Parathyroid adenoma (tissue), 2 donors: ENCODE results near the gene TP73.

ENCODE experiments used
- H2AFZ ChIP-seq: fragments of 300-600 bp; sonication (generic); one replicate; pipeline ENCODE4 v1.7.0; 2017; ENCODE audit warnings: antibody characterized with exemption, mild to moderate bottlenecking
- H3K27ac ChIP-seq: fragments of 300-600 bp; sonication (generic); one replicate; pipeline ENCODE4 v1.7.0; 2017
- H3K27me3 ChIP-seq: fragments of 300-600 bp; sonication (generic); one replicate; pipeline ENCODE4 v1.7.0; 2017; ENCODE audit warnings: low read length; ENCODE audit not compliant: control insufficient read depth, insufficient read depth
- H3K36me3 ChIP-seq: fragments of 300-600 bp; sonication (generic); one replicate; pipeline ENCODE4 v1.7.0; 2017; ENCODE audit warnings: low read length; ENCODE audit not compliant: control insufficient read depth, insufficient read depth
- H3K4me1 ChIP-seq: fragments of 300-600 bp; sonication (generic); one replicate; pipeline ENCODE4 v1.7.0; 2017; ENCODE audit warnings: control low read depth
- H3K4me2 ChIP-seq: fragments of 300-600 bp; sonication (generic); one replicate; pipeline ENCODE4 v1.7.0; 2017; ENCODE audit warnings: low read length
- H3K4me3 ChIP-seq: fragments of 300-600 bp; sonication (generic); one replicate; pipeline ENCODE4 v1.7.0; 2017; ENCODE audit warnings: low read depth, low read length
- H3K79me2 ChIP-seq: fragments of 300-600 bp; sonication (generic); one replicate; pipeline ENCODE4 v1.7.0; 2017; ENCODE audit warnings: control low read depth
- H3K9ac ChIP-seq: fragments of 300-600 bp; sonication (generic); one replicate; pipeline ENCODE4 v1.7.0; 2017; ENCODE audit warnings: mild to moderate bottlenecking
- H3K9me3 ChIP-seq: fragments of 300-600 bp; sonication (generic); one replicate; pipeline ENCODE4 v1.7.0; 2017; ENCODE audit warnings: low read length; ENCODE audit not compliant: control insufficient read depth
- TF ChIP-seq, protein P1 (sequence below): fragments of 300-600 bp; sonication (generic); IDR thresholded peaks from one replicate; pipeline ENCODE4 v1.7.0; 2017; ENCODE audit warnings: antibody characterized with exemption, mild to moderate bottlenecking
- donor health status: primary hyperparathyroidism.

The TP73 gene

DNA sequence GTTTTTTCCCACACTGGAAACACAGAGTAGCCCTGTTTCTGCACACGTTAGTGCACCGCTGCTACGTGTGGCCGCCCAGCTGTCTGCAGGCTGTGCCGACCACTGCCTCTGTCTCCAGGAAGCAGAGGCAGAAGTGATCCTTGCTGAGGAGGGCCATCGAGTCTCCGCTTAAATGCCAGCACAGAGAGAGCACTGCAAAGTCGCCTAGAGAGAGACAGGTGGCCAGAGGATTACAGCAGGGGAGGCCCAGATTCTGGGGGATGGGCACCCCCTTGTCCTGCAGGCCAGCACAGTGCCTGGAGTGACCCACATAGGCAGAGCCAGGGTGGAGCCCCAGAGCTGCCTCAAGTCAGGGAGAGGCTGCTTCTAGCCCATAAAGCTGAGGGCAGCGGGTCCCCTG, 21.4 kb upstream of the TP73 start:
- Histone ChIP-seq H3K36me3 (no peaks in the 10 kb centered on the region), H3K27ac (no peak overlapping the region), H3K9me3 (no peaks in the 10 kb centered on the region), H3K4me3 (no peak overlapping the region), H3K79me2 (no peaks in the 10 kb centered on the region), H3K4me2 (no peak overlapping the region), H3K9ac (no peak overlapping the region), H2AFZ (no peak overlapping the region), H3K27me3 (no peaks in the 10 kb centered on the region), H3K4me1 (no peaks in the 10 kb centered on the region)
- TF ChIP-seq, protein P1, sequence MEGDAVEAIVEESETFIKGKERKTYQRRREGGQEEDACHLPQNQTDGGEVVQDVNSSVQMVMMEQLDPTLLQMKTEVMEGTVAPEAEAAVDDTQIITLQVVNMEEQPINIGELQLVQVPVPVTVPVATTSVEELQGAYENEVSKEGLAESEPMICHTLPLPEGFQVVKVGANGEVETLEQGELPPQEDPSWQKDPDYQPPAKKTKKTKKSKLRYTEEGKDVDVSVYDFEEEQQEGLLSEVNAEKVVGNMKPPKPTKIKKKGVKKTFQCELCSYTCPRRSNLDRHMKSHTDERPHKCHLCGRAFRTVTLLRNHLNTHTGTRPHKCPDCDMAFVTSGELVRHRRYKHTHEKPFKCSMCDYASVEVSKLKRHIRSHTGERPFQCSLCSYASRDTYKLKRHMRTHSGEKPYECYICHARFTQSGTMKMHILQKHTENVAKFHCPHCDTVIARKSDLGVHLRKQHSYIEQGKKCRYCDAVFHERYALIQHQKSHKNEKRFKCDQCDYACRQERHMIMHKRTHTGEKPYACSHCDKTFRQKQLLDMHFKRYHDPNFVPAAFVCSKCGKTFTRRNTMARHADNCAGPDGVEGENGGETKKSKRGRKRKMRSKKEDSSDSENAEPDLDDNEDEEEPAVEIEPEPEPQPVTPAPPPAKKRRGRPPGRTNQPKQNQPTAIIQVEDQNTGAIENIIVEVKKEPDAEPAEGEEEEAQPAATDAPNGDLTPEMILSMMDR, result no peak

- TF ChIP-seq, protein P1, result no peak
These were observed 20.7 kb upstream of the TP73 start for GRCh38 chr1:3631320-3632260.

DNA sequence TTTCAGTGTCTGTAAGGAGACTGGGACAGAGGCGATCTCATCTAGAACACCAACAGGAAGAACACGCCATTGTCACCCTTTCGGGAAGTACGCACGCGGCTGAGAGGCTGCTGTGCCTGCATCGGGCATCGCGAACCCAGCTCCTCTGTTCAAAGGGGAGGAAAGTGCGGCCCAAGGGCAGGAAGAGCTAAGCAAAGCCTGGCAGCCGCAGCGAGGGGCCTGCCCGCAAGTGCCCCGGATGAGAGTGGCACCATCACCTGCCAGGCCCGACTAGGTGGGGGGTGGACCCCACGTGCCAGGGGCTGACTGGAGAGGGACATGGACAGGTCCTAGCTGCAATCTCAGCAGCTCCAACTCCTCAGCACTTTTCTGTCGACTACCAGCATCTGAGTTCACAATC, 20.0 kb upstream of the TP73 start:
- Histone ChIP-seq H3K4me3 (no peak overlapping the region), H2AFZ (no peak overlapping the region), H3K79me2 (no peaks in the 10 kb centered on the region), H3K4me2 (no peak overlapping the region), H3K27me3 (no peaks in the 10 kb centered on the region), H3K27ac (no peak overlapping the region), H3K9ac (no peak overlapping the region), H3K4me1 (no peaks in the 10 kb centered on the region), H3K36me3 (no peaks in the 10 kb centered on the region), H3K9me3 (no peaks in the 10 kb centered on the region)
- TF ChIP-seq, protein P1, result no peak

More at GRCh38 chr1:3631320-3632260, 20.7 kb upstream of the TP73 start:
- no peak overlapping the region for H2AFZ ChIP-seq
- no peak overlapping the region for H3K4me3 ChIP-seq
- no peak overlapping the region for H3K9ac ChIP-seq
- H3K4me1 ChIP-seq, result no peaks in the 10 kb centered on the region
- H3K27ac ChIP-seq, result no peak overlapping the region
- no peaks in the 10 kb centered on the region for H3K79me2 ChIP-seq
- no peak overlapping the region for H3K4me2 ChIP-seq
- H3K27me3 ChIP-seq, result no peaks in the 10 kb centered on the region
- H3K36me3 ChIP-seq, result no peaks in the 10 kb centered on the region
- H3K9me3 ChIP-seq, result no peaks in the 10 kb centered on the region

GRCh38 chr1:3632716-3633343, 19.5 kb upstream of the TP73 start:
- H3K9me3 ChIP-seq, result no peaks in the 10 kb centered on the region
- H3K4me3 ChIP-seq, result no peak overlapping the region
- no peaks in the 10 kb centered on the region for H3K36me3 ChIP-seq
- H3K9ac ChIP-seq, result no peak overlapping the region
- H3K27ac ChIP-seq, result no peak overlapping the region
- H2AFZ ChIP-seq, result no peak overlapping the region
- no peaks in the 10 kb centered on the region for H3K27me3 ChIP-seq
- TF ChIP-seq, protein P1, result no peak
- H3K4me1 ChIP-seq, result no peaks in the 10 kb centered on the region
- H3K79me2 ChIP-seq, result no peaks in the 10 kb centered on the region
- no peak overlapping the region for H3K4me2 ChIP-seq
